Mesendoderm (in vitro differentiated cells): Measurements from ENCODE around the gene STAC.

ENCODE experiments used
- DNase-seq: peaks from one replicate; pipeline ENCODE4 v3.0.0; 2013
- H2AK5ac ChIP-seq: 2 replicates; pipeline ENCODE4 v1.6.1; 2013; ENCODE audit warnings: low read length, inconsistent platforms
- H2BK120ac ChIP-seq: 2 replicates; pipeline ENCODE4 v1.6.1; 2013; ENCODE audit warnings: low read depth, mild to moderate bottlenecking, low read length, moderate library complexity, mixed read lengths
- H2BK15ac ChIP-seq: replicated peaks from 2 replicates; pipeline ENCODE4 v1.6.1; 2013; ENCODE audit warnings: low read depth, mild to moderate bottlenecking, moderate library complexity
- H2BK5ac ChIP-seq: 2 replicates; pipeline ENCODE4 v1.6.1; 2013; ENCODE audit warnings: low read length, inconsistent platforms
- H3K18ac ChIP-seq: 2 replicates; pipeline ENCODE4 v1.6.1; 2013; ENCODE audit warnings: mild to moderate bottlenecking, low read length, mixed read lengths
- H3K23ac ChIP-seq: one replicate; pipeline ENCODE4 v1.6.1; 2013; ENCODE audit warnings: low read length
- H3K27ac ChIP-seq: 2 replicates; pipeline ENCODE4 v1.5.1; 2013; ENCODE audit warnings: low read depth, mild to moderate bottlenecking, inconsistent platforms, low read length, moderate library complexity
- H3K27me3 ChIP-seq: 2 replicates; pipeline ENCODE4 v1.6.1; 2013; ENCODE audit warnings: low read length, control low read depth, mild to moderate bottlenecking, inconsistent platforms; ENCODE audit not compliant: insufficient read depth, poor library complexity
- H3K36me3 ChIP-seq: 2 replicates; pipeline ENCODE4 v1.6.1; 2013; ENCODE audit warnings: low read length, inconsistent platforms; ENCODE audit not compliant: control insufficient read depth, insufficient read depth
- H3K4ac ChIP-seq: one replicate; pipeline ENCODE4 v1.6.1; 2013; ENCODE audit warnings: low read depth, mild to moderate bottlenecking, low read length, moderate library complexity
- H3K4me1 ChIP-seq: 2 replicates; pipeline ENCODE4 v1.6.1; 2013; ENCODE audit warnings: low read depth, low read length, inconsistent platforms; ENCODE audit not compliant: control insufficient read depth
- H3K4me2 ChIP-seq: 2 replicates; pipeline ENCODE4 v1.6.1; 2013; ENCODE audit warnings: low read length
- H3K4me3 ChIP-seq: 2 replicates; pipeline ENCODE4 v1.5.1; 2013; ENCODE audit warnings: mild to moderate bottlenecking, low read length
- H3K56ac ChIP-seq: one replicate; pipeline ENCODE4 v1.6.1; 2013; ENCODE audit warnings: low read length
- H3K79me1 ChIP-seq: 2 replicates; pipeline ENCODE4 v1.6.1; 2013; ENCODE audit warnings: low read length, inconsistent platforms
- H3K79me2 ChIP-seq: 2 replicates; pipeline ENCODE4 v1.6.1; 2013; ENCODE audit warnings: mild to moderate bottlenecking, low read length; ENCODE audit not compliant: control insufficient read depth, insufficient read depth
- H3K9ac ChIP-seq: 2 replicates; pipeline ENCODE4 v1.6.1; 2013; ENCODE audit warnings: low read length, inconsistent platforms
- H4K5ac ChIP-seq: one replicate; pipeline ENCODE4 v1.6.1; 2013; ENCODE audit warnings: low read length
- H4K8ac ChIP-seq: one replicate; pipeline ENCODE4 v1.6.1; 2013; ENCODE audit warnings: low read depth, mild to moderate bottlenecking, control low read depth, low read length, moderate library complexity
- WGBS: extraction: QIAGEN DNeasy Blood & Tissue Kit; methylation state at CpG from one replicate; pipeline ENCODE4 v1.1.7; 2013; ENCODE audit warnings: low lambda C conversion rate, missing lambda C conversion rate; ENCODE audit not compliant: insufficient coverage; ENCODE audit errors: extremely low coverage; 5-methylcytosine and 5-hydroxymethylcytosine counted together

The STAC gene

GRCh38 chr3:36434687-36435426 is 54.6 kb downstream of the STAC start:
- Histone ChIP-seq H2BK15ac (no peak overlapping the region), H3K27ac (no peak overlapping the region)
- no CpG with 5 or more reads among the region's 2 CpGs for WGBS

GRCh38 chr3:36443028-36443686 is 62.9 kb downstream of the STAC start:
- Histone ChIP-seq H3K18ac (no peak overlapping the region), H3K4me3 (no peak overlapping the region), H4K5ac (no peak overlapping the region), H3K4me1 (peaks cover 2% of the 10 kb centered on the region), H3K79me1 (no peaks in the 10 kb centered on the region), H2BK15ac (no peak overlapping the region), H2BK120ac (no peak overlapping the region), H3K4me2 (no peak overlapping the region), H3K23ac (no peak overlapping the region), H3K27me3 (no peaks in the 10 kb centered on the region), H3K79me2 (no peaks in the 10 kb centered on the region), H3K56ac (no peak overlapping the region), H2AK5ac (no peak overlapping the region), H2BK5ac (no peak overlapping the region), H3K9ac (no peak overlapping the region), H4K8ac (no peak overlapping the region), H3K4ac (no peak overlapping the region), H3K27ac (no peak overlapping the region), H3K36me3 (no peaks in the 10 kb centered on the region)
- DNase-seq = no peak
- WGBS = no CpG with 5 or more reads among the region's 10 CpGs

More at GRCh38 chr3:36434687-36435426, 54.6 kb downstream of the STAC start:
- no peak overlapping the region for H2BK120ac ChIP-seq
- H3K18ac ChIP-seq = no peak overlapping the region
- H3K4ac ChIP-seq = no peak overlapping the region
- H3K9ac ChIP-seq = no peak overlapping the region
- H3K79me1 ChIP-seq = no peaks in the 10 kb centered on the region
- H3K23ac ChIP-seq = no peak overlapping the region
- H3K4me3 ChIP-seq = no peak overlapping the region
- no peaks in the 10 kb centered on the region for H3K79me2 ChIP-seq
- no peaks in the 10 kb centered on the region for H3K4me1 ChIP-seq
- H2BK5ac ChIP-seq = no peak overlapping the region
- H2AK5ac ChIP-seq = no peak overlapping the region
- H4K5ac ChIP-seq = no peak overlapping the region
- no peak overlapping the region for H3K4me2 ChIP-seq
- no peak for DNase-seq
- no peaks in the 10 kb centered on the region for H3K36me3 ChIP-seq
- no peaks in the 10 kb centered on the region for H3K27me3 ChIP-seq
- H4K8ac ChIP-seq = no peak overlapping the region
- no peak overlapping the region for H3K56ac ChIP-seq

DNA sequence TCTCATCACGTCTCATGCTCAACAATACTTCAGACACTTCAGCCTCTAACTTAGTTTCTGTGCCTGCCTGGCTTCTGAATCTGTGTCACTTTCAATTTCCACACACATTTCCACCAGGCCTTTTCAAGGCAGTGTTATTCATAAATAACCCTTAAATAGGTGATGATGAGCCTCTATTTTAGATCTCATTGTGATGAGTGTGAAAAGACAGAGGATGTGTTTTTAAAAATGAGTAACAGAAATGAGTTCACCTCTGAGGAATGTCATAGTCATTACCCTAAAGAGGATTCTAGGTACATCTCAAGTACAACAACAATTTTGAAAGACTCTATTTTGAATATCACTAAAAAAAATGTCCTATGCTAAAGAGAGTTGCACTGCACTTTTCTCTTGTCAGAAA is 64.6 kb downstream of the STAC start:
- H3K4me3 ChIP-seq = no peak overlapping the region
- no peak overlapping the region for H4K8ac ChIP-seq
- no CpG with 5 or more reads among the region's 1 CpG for WGBS
- no peaks in the 10 kb centered on the region for H3K36me3 ChIP-seq
- no peaks in the 10 kb centered on the region for H3K79me1 ChIP-seq
- no peak overlapping the region for H2BK120ac ChIP-seq
- H2AK5ac ChIP-seq = no peak overlapping the region
- no peak overlapping the region for H2BK5ac ChIP-seq
- H3K56ac ChIP-seq = no peak overlapping the region
- H3K27ac ChIP-seq = no peak overlapping the region
- no peak overlapping the region for H3K18ac ChIP-seq
- H3K27me3 ChIP-seq = no peaks in the 10 kb centered on the region
- H4K5ac ChIP-seq = no peak overlapping the region
- no peak overlapping the region for H3K9ac ChIP-seq
- H3K4ac ChIP-seq = no peak overlapping the region
- peaks cover 2% of the 10 kb centered on the region for H3K4me1 ChIP-seq
- H2BK15ac ChIP-seq = no peak overlapping the region
- peak; percentile 31 for DNase-seq
- no peaks in the 10 kb centered on the region for H3K79me2 ChIP-seq
- H3K23ac ChIP-seq = no peak overlapping the region
- no peak overlapping the region for H3K4me2 ChIP-seq

DNA sequence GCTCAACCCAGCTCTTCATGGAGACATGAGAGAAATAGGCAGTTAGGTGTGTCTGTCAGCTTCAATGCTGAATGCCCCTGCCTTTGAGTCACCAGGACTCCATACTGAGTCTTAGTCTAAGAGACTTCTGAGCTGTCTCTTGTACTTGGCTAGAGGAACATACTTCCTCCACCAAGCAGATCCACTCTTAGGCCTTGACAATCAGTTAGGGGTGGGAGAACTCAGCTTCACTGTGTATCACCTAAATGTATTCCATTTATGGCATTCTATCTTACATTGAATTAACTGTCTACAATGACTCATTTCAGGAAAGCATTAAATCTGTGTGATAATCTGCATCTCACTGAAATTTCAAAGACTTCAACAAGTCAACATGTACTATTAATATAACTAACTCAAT is 66.0 kb downstream of the STAC start:
- Histone ChIP-seq H2BK120ac (no peak overlapping the region), H3K79me2 (no peaks in the 10 kb centered on the region), H3K9ac (no peak overlapping the region), H3K18ac (no peak overlapping the region), H3K27me3 (no peaks in the 10 kb centered on the region), H4K8ac (no peak overlapping the region), H3K36me3 (no peaks in the 10 kb centered on the region), H3K23ac (no peak overlapping the region), H3K4me2 (no peak overlapping the region), H3K56ac (no peak overlapping the region), H4K5ac (no peak overlapping the region), H3K27ac (no peak overlapping the region), H2BK5ac (no peak overlapping the region), H3K4ac (no peak overlapping the region), H3K79me1 (no peaks in the 10 kb centered on the region), H3K4me3 (no peak overlapping the region), H3K4me1 (peaks cover 2% of the 10 kb centered on the region), H2BK15ac (no peak overlapping the region), H2AK5ac (no peak overlapping the region)
- DNase-seq = no peak

GRCh38 chr3:36447061-36447460 is 66.8 kb downstream of the STAC start:
- Histone ChIP-seq H3K18ac (no peak overlapping the region), H3K4ac (no peak overlapping the region), H4K8ac (no peak overlapping the region), H2BK15ac (no peak overlapping the region), H2AK5ac (no peak overlapping the region), H3K79me1 (no peaks in the 10 kb centered on the region), H3K36me3 (no peaks in the 10 kb centered on the region), H2BK5ac (no peak overlapping the region), H3K9ac (no peak overlapping the region), H3K23ac (no peak overlapping the region), H3K79me2 (no peaks in the 10 kb centered on the region), H2BK120ac (no peak overlapping the region), H4K5ac (no peak overlapping the region), H3K4me3 (no peak overlapping the region), H3K27ac (no peak overlapping the region), H3K56ac (no peak overlapping the region), H3K4me2 (no peak overlapping the region), H3K27me3 (no peaks in the 10 kb centered on the region), H3K4me1 (peaks cover 2% of the 10 kb centered on the region)
- DNase-seq = no peak
- WGBS = no CpG with 5 or more reads among the region's 2 CpGs

- Histone ChIP-seq H3K4me2 (no peak overlapping the region), H2BK15ac (no peak overlapping the region), H3K4ac (no peak overlapping the region), H3K56ac (no peak overlapping the region), H3K27me3 (no peaks in the 10 kb centered on the region), H2AK5ac (no peak overlapping the region), H3K23ac (no peak overlapping the region), H3K18ac (no peak overlapping the region), H3K79me1 (no peaks in the 10 kb centered on the region), H4K5ac (no peak overlapping the region), H3K4me1 (no peaks in the 10 kb centered on the region), H2BK5ac (no peak overlapping the region), H3K36me3 (no peaks in the 10 kb centered on the region), H2BK120ac (no peak overlapping the region), H3K9ac (no peak overlapping the region), H4K8ac (no peak overlapping the region), H3K27ac (no peak overlapping the region), H3K4me3 (no peak overlapping the region), H3K79me2 (no peaks in the 10 kb centered on the region)
- no CpG with 5 or more reads among the region's 1 CpG for WGBS
- DNase-seq = no peak
Measured at GRCh38 chr3:36451816-36452215, 71.5 kb downstream of the STAC start.
